NCI-H1417 (cell line): ENCODE measurements around the gene PLIN4.
A peak's percentile ranks its signal among the peaks of the same experiment; 100 is the strongest.

Experiments
- DNase-seq, 3 experiments: peaks; one replicate each; lab custom pipeline; 2025; lab: John Stamatoyannopoulos, UW

The PLIN4 gene

GRCh38 chr19:4492337-4493103, 25.8 kb downstream of the PLIN4 start:
- no peak for DNase-seq

DNA sequence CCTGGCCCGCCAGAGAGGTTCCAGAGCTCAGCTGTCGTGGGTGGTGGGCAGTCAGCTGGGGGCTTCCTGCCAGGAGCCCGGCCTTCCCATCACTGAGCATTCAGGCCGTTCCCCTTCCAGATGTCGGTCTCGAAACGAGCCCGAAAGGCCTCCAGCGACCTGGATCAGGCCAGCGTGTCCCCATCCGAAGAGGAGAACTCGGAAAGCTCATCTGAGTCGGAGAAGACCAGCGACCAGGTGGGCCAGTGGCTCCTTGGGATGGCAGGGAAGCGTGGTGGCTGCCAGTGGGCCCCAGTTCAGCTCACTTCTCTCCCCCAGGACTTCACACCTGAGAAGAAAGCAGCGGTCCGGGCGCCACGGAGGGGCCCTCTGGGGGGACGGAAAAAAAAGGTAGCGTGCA, 26.8 kb downstream of the PLIN4 start:
- DNase-seq, result no peak

DNA sequence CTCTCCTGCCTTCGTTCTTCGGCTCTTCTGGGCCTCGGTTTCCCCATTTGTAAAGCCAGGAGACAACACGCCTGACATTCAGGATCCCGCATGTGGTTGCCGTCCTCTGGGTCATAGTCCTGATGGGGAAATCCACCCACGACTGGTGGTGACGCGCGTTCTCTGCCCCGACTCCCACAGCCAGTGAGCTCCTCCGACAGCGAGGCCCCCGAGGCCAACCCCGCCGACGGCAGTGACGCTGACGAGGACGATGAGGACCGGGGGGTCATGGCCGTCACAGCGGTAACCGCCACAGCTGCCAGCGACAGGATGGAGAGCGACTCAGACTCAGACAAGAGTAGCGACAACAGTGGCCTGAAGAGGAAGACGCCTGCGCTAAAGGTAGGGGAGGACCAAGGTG, 29.8 kb downstream of the PLIN4 start:
- no peak for DNase-seq

- no peak for DNase-seq
These were observed 30.7 kb downstream of the PLIN4 start for GRCh38 chr19:4487572-4487971.

DNA sequence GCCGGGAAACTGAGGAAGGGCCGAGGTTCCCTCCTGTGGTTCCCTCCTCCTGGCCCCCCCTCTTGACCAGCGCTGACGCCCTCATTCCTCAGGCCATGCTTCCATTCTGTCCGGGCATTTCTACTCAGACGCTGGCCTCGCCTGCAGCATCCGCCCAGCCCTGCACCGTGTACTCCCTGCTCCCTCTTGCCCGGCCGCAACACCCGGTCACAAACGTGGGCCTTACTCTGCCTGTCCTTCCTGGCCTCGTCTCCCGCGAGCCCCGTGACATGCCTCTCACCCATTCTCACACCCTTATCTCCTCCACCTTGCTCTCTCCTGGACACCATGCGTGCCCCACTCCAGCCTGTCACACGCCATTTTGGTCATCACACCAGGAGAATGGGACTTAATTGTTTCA, 34.9 kb downstream of the PLIN4 start:
- DNase-seq, result no peak

GRCh38 chr19:4482721-4483364, 35.4 kb downstream of the PLIN4 start:
- DNase-seq, result no peak

- DNase-seq, result no peak
These were observed 41.1 kb downstream of the PLIN4 start for GRCh38 chr19:4477034-4477801.

DNA sequence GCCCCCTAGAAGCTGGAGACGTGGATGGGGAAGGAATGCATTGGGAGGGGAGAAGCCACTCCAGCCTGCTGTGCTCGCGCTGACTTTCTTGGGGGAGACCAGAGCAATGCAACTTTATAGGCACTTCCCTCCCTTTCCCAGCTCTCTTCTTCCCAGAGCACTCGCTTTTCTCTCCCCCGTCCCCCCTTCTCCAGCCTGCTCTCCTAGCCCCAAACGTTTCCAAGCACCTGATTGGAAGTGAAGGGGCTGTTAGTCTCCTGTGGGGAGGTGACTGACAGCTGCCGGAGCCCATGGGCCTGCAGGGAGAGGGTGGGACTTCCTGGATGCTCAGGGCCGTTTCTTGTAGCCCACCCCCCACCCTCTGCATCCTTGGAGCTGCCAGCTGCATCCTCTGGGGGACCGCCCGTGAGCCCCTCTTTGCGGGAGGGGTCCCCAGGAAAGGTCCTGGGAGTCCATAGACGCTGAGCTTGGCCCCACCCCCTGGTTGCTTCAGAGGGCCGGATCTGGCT, 43.7 kb downstream of the PLIN4 start:
- DNase-seq, result peak in 2 of 3 experiments; percentile 24 to 62

DNA sequence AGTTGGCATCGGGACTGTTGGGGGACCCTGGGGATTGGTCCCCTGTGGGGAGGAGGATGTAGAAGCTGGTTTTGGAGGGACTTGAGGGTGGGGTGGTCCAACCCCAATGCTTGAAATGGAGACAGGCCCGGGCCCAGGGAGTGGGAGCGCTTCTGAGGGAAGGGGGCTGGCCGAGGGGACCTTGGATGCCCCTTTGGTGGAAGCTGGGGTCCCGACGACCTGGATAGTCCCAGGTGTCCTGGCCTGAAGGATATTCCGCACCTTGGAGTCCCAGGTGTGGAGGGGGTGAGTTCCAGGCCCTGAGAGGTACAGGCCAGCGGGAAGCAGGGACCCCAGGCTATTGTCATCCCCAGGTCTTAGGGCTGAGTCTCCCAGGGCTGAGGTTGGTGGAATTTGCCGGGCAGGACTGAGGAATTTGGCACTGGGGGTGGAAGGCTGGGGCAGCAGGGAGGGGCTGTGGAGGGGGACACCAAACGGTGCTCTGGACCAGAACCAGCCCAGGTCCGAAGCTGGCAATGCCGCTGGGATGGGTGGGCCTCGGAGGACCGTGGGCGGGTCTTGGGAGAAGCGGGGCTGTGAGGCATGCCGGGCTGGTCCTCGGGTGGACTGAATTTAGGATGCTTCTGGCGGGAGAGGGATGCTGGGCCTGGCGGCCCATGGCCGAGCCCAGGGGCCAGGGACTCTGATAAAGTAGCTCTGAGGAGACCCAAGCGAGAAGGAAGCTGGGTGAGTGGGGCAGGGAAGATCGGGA, 44.3 kb downstream of the PLIN4 start:
- no peak for DNase-seq

DNA sequence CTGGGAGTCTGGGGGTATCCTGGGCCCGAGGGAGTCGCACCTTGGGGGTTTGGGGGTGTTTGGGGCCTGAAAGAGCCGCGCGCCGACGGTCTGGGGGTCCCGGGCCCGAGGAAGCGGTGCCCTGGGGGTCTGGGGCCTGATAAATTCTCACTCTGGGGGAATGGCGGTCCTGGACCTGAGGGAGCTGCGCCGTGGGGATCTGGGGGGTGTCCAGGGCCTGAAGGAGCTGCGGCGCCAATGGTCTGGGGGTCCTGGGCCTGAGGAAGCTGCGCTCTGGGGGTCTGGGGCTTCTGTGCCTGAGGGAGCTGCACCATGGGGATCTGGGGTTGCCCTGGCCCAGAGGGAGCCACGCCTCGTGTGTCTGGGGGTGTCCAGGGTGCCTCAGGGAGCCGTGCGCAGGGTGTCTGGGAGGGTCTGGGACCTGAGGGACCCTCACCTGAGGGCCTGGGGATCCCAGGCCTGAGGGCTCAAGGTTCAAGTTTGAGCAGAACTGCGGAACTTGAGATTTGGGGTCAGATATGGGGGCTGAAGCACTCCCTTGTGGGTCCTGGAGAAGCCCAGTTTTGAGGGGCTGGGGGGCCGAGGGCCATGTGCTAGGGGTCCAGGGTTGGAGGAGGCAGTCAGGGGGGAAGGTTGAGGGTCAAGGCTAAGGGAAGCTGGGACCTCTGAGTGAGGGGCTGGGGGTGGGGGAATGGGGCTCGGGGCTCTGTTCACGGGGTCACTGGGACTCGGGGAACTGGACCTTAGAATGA, 45.1 kb downstream of the PLIN4 start:
- DNase-seq, result no peak

- peak in 1 of 3 experiments; percentile 49 for DNase-seq
These were observed 45.9 kb downstream of the PLIN4 start, which contains the start of gene HDGFL2 for GRCh38 chr19:4472174-4472974. HDGFL2 (plus strand) TSS chr19:4472297; CDS start chr19:4472351, 54 bp downstream.

- peak; percentile 100 for DNase-seq
These were observed 46.7 kb downstream of the PLIN4 start for GRCh38 chr19:4471403-4472173.

DNA sequence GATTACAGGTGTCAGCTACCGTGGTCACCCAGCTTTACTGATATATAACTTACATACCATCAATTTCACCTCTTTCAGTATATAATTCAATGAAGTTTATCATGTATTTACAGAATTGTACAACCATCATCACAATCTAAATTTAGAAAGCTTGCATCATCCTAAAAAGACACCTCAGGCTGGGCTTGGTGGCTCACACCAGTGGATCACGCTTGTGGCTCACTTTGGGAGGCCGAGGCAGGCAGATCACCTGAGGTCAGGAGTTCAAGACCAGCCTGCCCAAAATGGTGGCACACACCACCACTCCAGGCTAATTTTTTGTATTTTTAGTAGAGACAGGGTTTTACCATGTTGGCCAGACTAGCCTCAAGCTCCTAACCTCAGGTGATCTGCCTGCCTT, 50.5 kb downstream of the PLIN4 start:
- no peak for DNase-seq

DNA sequence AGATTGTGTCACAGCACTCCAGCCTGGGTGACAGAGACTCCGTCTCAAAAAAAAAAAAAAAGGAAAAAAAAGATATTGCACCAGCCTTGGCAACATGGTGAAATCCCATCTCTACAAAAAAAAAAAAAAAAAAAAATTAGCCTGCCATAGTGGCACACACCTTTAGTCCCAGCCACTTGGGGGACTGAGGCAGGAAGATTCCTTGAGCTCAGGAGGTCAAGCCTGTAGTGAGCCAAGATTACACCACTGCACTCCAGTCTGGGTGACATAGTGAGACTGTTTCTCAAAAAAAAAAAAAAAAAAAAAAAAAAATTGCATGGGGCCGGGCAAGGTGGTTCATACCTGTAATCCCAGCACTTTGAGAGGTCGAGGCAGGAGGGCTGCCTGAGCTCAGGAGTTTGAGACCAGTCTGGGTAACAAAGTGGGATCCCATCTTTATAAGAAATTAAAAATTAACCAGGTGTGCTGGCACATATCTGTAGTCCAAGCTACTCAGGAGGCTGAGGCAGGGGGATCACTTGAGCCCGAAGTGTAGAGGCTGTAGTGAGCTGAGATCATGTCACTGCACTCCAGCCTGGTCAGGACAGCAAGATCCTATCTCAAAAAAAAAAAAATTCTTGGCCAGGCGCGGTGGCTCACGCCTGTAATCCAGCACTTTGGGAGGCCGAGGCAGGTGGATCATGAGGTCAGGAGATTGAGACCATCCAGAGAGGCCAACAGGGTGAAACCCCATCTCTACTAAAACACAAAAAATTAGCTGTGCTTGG, 53.3 kb downstream of the PLIN4 start:
- DNase-seq, result no peak

GRCh38 chr19:4457654-4458395, 60.5 kb downstream of the PLIN4 start, which contains the start of gene UBXN6:
UBXN6 (minus strand) TSS chr19:4457794; CDS start chr19:4457697, 97 bp downstream.
- DNase-seq, result peak; percentile 97 to 99 (median 99)

GRCh38 chr19:4456843-4457653, 61.2 kb downstream of the PLIN4 start:
- DNase-seq, result peak; percentile 13 to 83 (median 67)

GRCh38 chr19:4456476-4456842, 61.8 kb downstream of the PLIN4 start:
- peak in 1 of 3 experiments; percentile 56 for DNase-seq
